Measurements from ENCODE around the gene MIF.
A peak's percentile ranks its signal among the peaks of the same experiment; 100 is the strongest.

MIF gene

DNA sequence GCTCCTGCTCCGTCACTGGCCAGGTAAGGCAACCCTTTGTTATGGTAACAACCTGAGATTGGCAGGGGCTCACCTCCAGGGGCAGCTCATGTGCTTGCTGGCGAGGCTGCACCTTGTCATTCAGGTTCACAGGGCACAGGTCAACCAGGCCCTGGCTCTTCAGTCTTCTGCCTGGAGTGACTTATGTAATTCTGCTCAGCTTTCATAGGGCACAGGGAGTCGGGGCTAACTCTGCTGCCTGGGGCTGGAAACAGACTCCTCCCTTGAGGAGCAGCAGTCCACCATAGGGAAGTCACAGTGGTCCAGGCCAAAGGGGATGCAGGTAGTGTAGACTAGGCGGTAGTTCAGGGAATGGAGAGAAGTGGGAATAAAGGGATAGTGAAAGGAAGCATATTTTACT lies 1.5 kb upstream of the MIF start:
- H3K4me3 ChIP-seq (ENCODE audit: low read depth, low read length), result no peak overlapping the region
- TF ChIP-seq POLR2A (IDR thresholded peaks at IDR 0.05; ENCODE audit: extremely low read depth, insufficient read length), result no peak
- TF ChIP-seq, protein P1, sequence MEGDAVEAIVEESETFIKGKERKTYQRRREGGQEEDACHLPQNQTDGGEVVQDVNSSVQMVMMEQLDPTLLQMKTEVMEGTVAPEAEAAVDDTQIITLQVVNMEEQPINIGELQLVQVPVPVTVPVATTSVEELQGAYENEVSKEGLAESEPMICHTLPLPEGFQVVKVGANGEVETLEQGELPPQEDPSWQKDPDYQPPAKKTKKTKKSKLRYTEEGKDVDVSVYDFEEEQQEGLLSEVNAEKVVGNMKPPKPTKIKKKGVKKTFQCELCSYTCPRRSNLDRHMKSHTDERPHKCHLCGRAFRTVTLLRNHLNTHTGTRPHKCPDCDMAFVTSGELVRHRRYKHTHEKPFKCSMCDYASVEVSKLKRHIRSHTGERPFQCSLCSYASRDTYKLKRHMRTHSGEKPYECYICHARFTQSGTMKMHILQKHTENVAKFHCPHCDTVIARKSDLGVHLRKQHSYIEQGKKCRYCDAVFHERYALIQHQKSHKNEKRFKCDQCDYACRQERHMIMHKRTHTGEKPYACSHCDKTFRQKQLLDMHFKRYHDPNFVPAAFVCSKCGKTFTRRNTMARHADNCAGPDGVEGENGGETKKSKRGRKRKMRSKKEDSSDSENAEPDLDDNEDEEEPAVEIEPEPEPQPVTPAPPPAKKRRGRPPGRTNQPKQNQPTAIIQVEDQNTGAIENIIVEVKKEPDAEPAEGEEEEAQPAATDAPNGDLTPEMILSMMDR (IDR thresholded peaks at IDR 0.05; ENCODE audit: low read depth, low read length), result no peak
- no peak for TF ChIP-seq MYC (IDR thresholded peaks at IDR 0.05; ENCODE audit: low read depth, low read length)
- TF ChIP-seq, protein P2, sequence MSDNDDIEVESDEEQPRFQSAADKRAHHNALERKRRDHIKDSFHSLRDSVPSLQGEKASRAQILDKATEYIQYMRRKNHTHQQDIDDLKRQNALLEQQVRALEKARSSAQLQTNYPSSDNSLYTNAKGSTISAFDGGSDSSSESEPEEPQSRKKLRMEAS (IDR thresholded peaks at IDR 0.05; ENCODE audit: low read depth, low read length), result no peak
- DNase-seq (ENCODE audit: low read depth), result no peak

DNA sequence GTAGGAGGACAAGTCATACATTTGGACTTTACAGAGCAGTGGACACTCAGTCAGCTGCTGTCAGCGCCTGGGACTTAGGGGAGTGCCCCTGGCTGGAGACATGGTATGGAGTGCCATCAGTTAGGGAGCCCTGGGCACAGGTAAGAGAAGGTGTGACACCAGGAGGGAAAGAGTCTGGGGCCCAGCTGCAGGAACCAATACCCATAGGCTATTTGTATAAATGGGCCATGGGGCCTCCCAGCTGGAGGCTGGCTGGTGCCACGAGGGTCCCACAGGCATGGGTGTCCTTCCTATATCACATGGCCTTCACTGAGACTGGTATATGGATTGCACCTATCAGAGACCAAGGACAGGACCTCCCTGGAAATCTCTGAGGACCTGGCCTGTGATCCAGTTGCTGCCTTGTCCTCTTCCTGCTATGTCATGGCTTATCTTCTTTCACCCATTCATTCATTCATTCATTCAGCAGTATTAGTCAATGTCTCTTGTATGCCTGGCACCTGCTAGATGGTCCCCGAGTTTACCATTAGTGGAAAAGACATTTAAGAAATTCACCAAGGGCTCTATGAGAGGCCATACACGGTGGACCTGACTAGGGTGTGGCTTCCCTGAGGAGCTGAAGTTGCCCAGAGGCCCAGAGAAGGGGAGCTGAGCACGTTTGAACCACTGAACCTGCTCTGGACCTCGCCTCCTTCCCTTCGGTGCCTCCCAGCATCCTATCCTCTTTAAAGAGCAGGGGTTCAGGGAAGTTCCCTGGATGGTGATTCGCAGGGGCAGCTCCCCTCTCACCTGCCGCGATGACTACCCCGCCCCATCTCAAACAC lies 850 bp upstream of the MIF start:
- DNase-seq (ENCODE audit: low read depth), result no peak
- TF ChIP-seq POLR2A (IDR thresholded peaks at IDR 0.05; ENCODE audit: extremely low read depth, insufficient read length) (no peak), MYC (IDR thresholded peaks at IDR 0.05; ENCODE audit: low read depth, low read length) (no peak)
- TF ChIP-seq, protein P2 (IDR thresholded peaks at IDR 0.05; ENCODE audit: low read depth, low read length), result no peak
- TF ChIP-seq, protein P1 (IDR thresholded peaks at IDR 0.05; ENCODE audit: low read depth, low read length), result no peak
- H3K4me3 ChIP-seq (ENCODE audit: low read depth, low read length), result peak overlapping the region; percentile 62

DNA sequence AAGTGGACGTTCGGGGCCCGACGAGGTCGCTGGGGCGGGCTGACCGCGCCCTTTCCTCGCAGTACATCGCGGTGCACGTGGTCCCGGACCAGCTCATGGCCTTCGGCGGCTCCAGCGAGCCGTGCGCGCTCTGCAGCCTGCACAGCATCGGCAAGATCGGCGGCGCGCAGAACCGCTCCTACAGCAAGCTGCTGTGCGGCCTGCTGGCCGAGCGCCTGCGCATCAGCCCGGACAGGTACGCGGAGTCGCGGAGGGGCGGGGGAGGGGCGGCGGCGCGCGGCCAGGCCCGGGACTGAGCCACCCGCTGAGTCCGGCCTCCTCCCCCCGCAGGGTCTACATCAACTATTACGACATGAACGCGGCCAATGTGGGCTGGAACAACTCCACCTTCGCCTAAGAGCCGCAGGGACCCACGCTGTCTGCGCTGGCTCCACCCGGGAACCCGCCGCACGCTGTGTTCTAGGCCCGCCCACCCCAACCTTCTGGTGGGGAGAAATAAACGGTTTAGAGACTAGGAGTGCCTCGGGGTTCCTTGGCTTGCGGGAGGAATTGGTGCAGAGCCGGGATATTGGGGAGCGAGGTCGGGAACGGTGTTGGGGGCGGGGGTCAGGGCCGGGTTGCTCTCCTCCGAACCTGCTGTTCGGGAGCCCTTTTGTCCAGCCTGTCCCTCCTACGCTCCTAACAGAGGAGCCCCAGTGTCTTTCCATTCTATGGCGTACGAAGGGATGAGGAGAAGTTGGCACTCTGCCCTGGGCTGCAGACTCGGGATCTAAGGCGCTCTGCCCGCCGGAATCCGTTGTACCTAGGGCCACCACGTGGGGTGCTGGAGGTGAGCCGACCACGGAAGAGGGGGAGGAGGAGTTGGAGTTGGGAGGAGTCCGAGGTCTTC lies 771 bp downstream of the MIF start:
- DNase-seq (ENCODE audit: low read depth), result peak; percentile 93
- TF ChIP-seq, protein P2 (IDR thresholded peaks at IDR 0.05; ENCODE audit: low read depth, low read length), result peak; percentile 66
- TF ChIP-seq POLR2A (IDR thresholded peaks at IDR 0.05; ENCODE audit: extremely low read depth, insufficient read length), result no peak
- peak; percentile 78; the same call in 1 of the 2 replicates for TF ChIP-seq MYC (IDR thresholded peaks at IDR 0.05; ENCODE audit: low read depth, low read length)
- TF ChIP-seq, protein P1 (IDR thresholded peaks at IDR 0.05; ENCODE audit: low read depth, low read length), result peak; percentile 16
- peak overlapping the region; percentile 88 for H3K4me3 ChIP-seq (ENCODE audit: low read depth, low read length)

DNA sequence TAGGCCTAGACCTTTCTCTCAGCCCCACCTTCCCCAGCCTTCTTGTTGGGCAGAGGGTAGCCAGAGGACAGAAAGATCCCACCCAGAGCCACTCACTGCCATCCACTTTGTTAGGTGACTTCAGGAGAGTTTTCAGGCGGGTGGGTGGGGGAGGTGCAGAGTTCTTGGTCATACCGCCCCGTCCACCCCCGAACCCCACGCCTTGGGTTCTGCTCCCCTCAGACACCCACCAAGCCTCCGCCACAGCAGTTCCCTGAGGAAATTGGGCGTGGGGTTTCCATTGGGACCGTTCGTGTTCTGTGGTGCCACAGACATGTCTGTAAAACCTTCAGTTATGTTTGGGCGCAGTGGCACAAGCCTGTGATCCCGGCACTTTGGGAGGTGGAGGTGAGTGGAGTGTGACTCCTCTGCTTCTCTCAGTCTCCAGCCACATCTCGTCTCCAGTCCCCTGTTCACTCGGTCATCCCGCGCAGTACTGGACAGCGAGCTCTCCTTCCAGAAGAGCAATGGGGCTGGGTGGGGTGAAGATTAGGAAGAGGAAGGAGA lies 1.5 kb downstream of the MIF start:
- TF ChIP-seq, protein P1 (IDR thresholded peaks at IDR 0.05; ENCODE audit: low read depth, low read length), result no peak
- TF ChIP-seq MYC (IDR thresholded peaks at IDR 0.05; ENCODE audit: low read depth, low read length) (no peak), POLR2A (IDR thresholded peaks at IDR 0.05; ENCODE audit: extremely low read depth, insufficient read length) (no peak)
- TF ChIP-seq, protein P2 (IDR thresholded peaks at IDR 0.05; ENCODE audit: low read depth, low read length), result no peak
- H3K4me3 ChIP-seq (ENCODE audit: low read depth, low read length), result peak overlapping the region; percentile 88
- no peak for DNase-seq (ENCODE audit: low read depth)

DNA sequence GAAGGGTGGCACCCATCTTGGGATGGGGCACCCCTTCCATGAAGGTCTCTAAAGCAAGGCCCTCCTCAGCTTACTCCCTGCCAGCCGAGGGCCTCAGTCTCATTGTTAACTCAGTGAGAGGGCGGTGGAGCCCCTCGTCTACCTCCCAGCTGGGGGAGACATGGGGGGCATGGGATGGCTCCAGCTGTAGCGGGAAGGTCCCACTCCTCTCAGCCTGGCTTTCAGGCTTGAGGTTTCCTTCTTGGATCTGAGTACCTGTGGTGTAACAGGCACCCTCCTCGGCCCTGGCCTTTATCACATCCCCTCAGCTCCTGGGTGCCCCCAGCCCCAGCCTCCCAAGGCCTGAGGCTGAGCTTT lies 2.0 kb downstream of the MIF start:
- TF ChIP-seq, protein P2 (IDR thresholded peaks at IDR 0.05; ENCODE audit: low read depth, low read length), result no peak
- TF ChIP-seq MYC (IDR thresholded peaks at IDR 0.05; ENCODE audit: low read depth, low read length) (no peak), POLR2A (IDR thresholded peaks at IDR 0.05; ENCODE audit: extremely low read depth, insufficient read length) (no peak)
- TF ChIP-seq, protein P1 (IDR thresholded peaks at IDR 0.05; ENCODE audit: low read depth, low read length), result no peak
- no peak for DNase-seq (ENCODE audit: low read depth)
- peak overlapping the region; percentile 88 for H3K4me3 ChIP-seq (ENCODE audit: low read depth, low read length)
